IMR-90 (cell line): ENCODE results near the gene ROBO1.

Experiments
- BHLHE40 ChIP-seq: fragments of 150-350 bp; IDR thresholded peaks from 2 replicates; pipeline ENCODE4 v1.6.1; 2016; ENCODE audit warnings: mild to moderate bottlenecking, low read depth, low read length
- CEBPB ChIP-seq: IDR thresholded peaks from 2 replicates; pipeline ENCODE4 v1.6.1; 2012; ENCODE audit warnings: low read depth, low read length, improper control_type of control experiment
- CHD1 ChIP-seq: IDR thresholded peaks from 2 replicates; pipeline ENCODE4 v1.6.1; 2012; ENCODE audit warnings: low read depth, low read length, improper control_type of control experiment
- CTCF ChIP-seq: conservative IDR thresholded peaks from 2 replicates; pipeline ENCODE4 v1.5.1; 2012; ENCODE audit warnings: mild to moderate bottlenecking, low read depth, low read length, improper control_type of control experiment
- MAFK ChIP-seq: IDR thresholded peaks from 2 replicates; pipeline ENCODE4 v1.6.1; 2012; ENCODE audit warnings: low read depth, low read length, improper control_type of control experiment
- MAZ ChIP-seq: IDR thresholded peaks from 2 replicates; pipeline ENCODE4 v1.6.1; 2012; ENCODE audit warnings: low read depth, mild to moderate bottlenecking, low read length, improper control_type of control experiment, moderate library complexity, borderline replicate concordance
- MXI1 ChIP-seq: IDR thresholded peaks from 2 replicates; pipeline ENCODE4 v1.6.1; 2012; ENCODE audit warnings: low read depth, mild to moderate bottlenecking, low read length, moderate library complexity, borderline replicate concordance
- NFE2L2 ChIP-seq: fragments of 150-350 bp; IDR thresholded peaks from 2 replicates; pipeline ENCODE4 v1.6.1; 2016; ENCODE audit warnings: low read depth, mild to moderate bottlenecking, low read length
- POLR2A ChIP-seq: IDR thresholded peaks from 2 replicates; pipeline ENCODE4 v1.6.1; 2012; ENCODE audit warnings: mild to moderate bottlenecking, low read depth, low read length
- RAD21 ChIP-seq: IDR thresholded peaks from 2 replicates; pipeline ENCODE4 v1.6.1; 2012; ENCODE audit warnings: low read length, improper control_type of control experiment
- RCOR1 ChIP-seq: IDR thresholded peaks from 2 replicates; pipeline ENCODE4 v1.6.1; 2012; ENCODE audit warnings: mild to moderate bottlenecking, low read length, improper control_type of control experiment; ENCODE audit not compliant: insufficient replicate concordance
- RFX5 ChIP-seq: IDR thresholded peaks from 2 replicates; pipeline ENCODE4 v1.8.0; 2012; ENCODE audit warnings: low read depth, mild to moderate bottlenecking, low read length, moderate library complexity
- SMC3 ChIP-seq: fragments of 150-350 bp; IDR thresholded peaks from 2 replicates; pipeline ENCODE4 v1.6.1; 2016; ENCODE audit warnings: low read depth, mild to moderate bottlenecking, antibody characterized with exemption, low read length, moderate library complexity
- TF ChIP-seq, protein P1 (sequence below): fragments of 150-350 bp; IDR thresholded peaks from 2 replicates; pipeline ENCODE4 v1.6.1; 2017; ENCODE audit warnings: mild to moderate bottlenecking, antibody characterized with exemption, low read length, low read depth

GRCh38 chr3:79516795-79517194, 251.0 kb downstream of the ROBO1 start:
- TF ChIP-seq POLR2A (no peak), CHD1 (no peak), CTCF (no peak), RAD21 (no peak), RFX5 (no peak), MAFK (no peak), NFE2L2 (no peak), BHLHE40 (no peak), CEBPB (no peak), MXI1 (no peak), RCOR1 (no peak), SMC3 (no peak), MAZ (no peak)
- TF ChIP-seq, protein P1, sequence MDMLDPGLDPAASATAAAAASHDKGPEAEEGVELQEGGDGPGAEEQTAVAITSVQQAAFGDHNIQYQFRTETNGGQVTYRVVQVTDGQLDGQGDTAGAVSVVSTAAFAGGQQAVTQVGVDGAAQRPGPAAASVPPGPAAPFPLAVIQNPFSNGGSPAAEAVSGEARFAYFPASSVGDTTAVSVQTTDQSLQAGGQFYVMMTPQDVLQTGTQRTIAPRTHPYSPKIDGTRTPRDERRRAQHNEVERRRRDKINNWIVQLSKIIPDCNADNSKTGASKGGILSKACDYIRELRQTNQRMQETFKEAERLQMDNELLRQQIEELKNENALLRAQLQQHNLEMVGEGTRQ = no peak
